Peyer's patch (tissue), 4 donors: Measurements from ENCODE around the gene NACC2.

Experiments used
- POLR2A ChIP-seq, 2 donors: fragments of 450-650 bp; IDR thresholded peaks; one replicate each; pipeline ENCODE4 v1.5.1; 2017; ENCODE audit warnings: antibody characterized with exemption in 2 of 2, mild to moderate bottlenecking in 2 of 2, moderate library complexity in 2 of 2
- TF ChIP-seq, protein P1 (sequence below), 6 experiments: fragments of 450-650 bp in 4 of 6; fragments of 200-600 bp in 2 of 6; sonication (generic) in 1 of 6; IDR thresholded peaks; one replicate each; pipeline ENCODE4 v1.5.1; 2017 to 2019; ENCODE audit warnings: antibody characterized with exemption in 6 of 6, mild to moderate bottlenecking in 3 of 6, moderate library complexity in 1 of 6

DNA sequence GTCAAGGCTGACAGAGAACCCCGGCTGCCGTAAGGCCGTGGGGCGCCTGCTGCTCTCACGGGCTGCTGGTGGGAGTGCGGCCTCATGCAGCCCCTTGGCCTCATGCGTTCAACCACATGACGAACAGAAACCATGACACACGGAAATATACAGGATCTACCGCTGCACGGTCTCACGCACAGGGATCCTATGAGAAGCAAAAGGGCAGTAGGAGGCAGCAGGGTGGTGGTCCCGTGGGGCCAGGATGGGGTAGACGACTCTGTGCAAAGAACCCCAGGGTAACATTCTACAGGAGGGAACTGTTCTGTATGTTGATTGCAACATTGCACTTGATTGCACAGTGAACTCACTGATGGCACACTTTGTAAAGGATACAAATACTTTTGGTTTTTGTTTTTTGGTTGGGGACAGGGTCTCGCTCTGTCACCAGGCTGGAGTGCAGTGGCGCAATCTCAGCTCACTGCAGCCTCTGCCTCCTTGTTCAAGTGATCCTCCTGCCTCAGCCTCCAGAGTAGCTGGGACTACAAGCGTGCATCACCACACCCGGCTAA is 51.6 kb downstream of the NACC2 start:
- TF ChIP-seq, protein P1, sequence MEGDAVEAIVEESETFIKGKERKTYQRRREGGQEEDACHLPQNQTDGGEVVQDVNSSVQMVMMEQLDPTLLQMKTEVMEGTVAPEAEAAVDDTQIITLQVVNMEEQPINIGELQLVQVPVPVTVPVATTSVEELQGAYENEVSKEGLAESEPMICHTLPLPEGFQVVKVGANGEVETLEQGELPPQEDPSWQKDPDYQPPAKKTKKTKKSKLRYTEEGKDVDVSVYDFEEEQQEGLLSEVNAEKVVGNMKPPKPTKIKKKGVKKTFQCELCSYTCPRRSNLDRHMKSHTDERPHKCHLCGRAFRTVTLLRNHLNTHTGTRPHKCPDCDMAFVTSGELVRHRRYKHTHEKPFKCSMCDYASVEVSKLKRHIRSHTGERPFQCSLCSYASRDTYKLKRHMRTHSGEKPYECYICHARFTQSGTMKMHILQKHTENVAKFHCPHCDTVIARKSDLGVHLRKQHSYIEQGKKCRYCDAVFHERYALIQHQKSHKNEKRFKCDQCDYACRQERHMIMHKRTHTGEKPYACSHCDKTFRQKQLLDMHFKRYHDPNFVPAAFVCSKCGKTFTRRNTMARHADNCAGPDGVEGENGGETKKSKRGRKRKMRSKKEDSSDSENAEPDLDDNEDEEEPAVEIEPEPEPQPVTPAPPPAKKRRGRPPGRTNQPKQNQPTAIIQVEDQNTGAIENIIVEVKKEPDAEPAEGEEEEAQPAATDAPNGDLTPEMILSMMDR (IDR thresholded peaks at IDR 0.05), result no peak
- TF ChIP-seq POLR2A (IDR thresholded peaks at IDR 0.05), result no peak
